GM23248 (cell line): ENCODE results near the gene VAV2.

Source experiments
- EZH2 ChIP-seq: fragments of 200-600 bp; sonication (generic); IDR thresholded peaks from 2 replicates; pipeline ENCODE4 v1.6.1; 2018; ENCODE audit warnings: antibody characterized with exemption, mild to moderate bottlenecking; ENCODE audit not compliant: insufficient read depth, poor library complexity, severe bottlenecking
- EZH2phosphoT487 ChIP-seq: fragments of 200-600 bp; sonication (generic); IDR thresholded peaks from 2 replicates; pipeline ENCODE4 v1.6.1; 2018; ENCODE audit warnings: antibody characterized with exemption, moderate library complexity, mild to moderate bottlenecking, low read depth; ENCODE audit not compliant: insufficient read depth

- TF ChIP-seq EZH2phosphoT487 (no peak), EZH2 (no peak)
Measured at GRCh38 chr9:133761641-133762248, 230.4 kb downstream of the VAV2 start.
